RWPE1 (cell line): ENCODE measurements around the gene CEP70.

ENCODE experiments used
- CTCF ChIA-PET: fragments of 350-600 bp; sonication (Branson Sonifier 250); formaldehyde crosslinking; extraction: SDS; loops from one replicate; lab custom pipeline; 2021; lab: Yijun Ruan, JAX
- POLR2A ChIA-PET: fragments of 400-600 bp; formaldehyde crosslinking; extraction: SDS; loops from one replicate; lab custom pipeline; 2020; ENCODE audit warnings: antibody characterized with exemption; ENCODE audit not compliant: low non-redundant PET; lab: Yijun Ruan, JAX
- DNase-seq: peaks from one replicate; pipeline ENCODE4 v3.0.0; 2012; ENCODE audit warnings: low spot score
- H3K27ac ChIP-seq: fragments of 450-650 bp; 2 replicates; pipeline ENCODE4 v1.5.1; 2017
- CTCF ChIP-seq: fragments of 450-650 bp; conservative IDR thresholded peaks from 2 replicates; pipeline ENCODE4 v1.5.1; 2017; ENCODE audit warnings: low read depth, mild to moderate bottlenecking

CEP70 gene

GRCh38 chr3:138471481-138471880, 122.6 kb downstream of the CEP70 start:
- no peak overlapping the region for H3K27ac ChIP-seq
- ChIA-PET POLR2A (no interaction called here), CTCF (no interaction called here)
- no peak for TF ChIP-seq CTCF
- no peak for DNase-seq

GRCh38 chr3:138470687-138471086, 123.4 kb downstream of the CEP70 start:
- CTCF ChIA-PET = no interaction called here
- POLR2A ChIA-PET = no interaction called here
- H3K27ac ChIP-seq = no peak overlapping the region
- TF ChIP-seq CTCF = no peak
- no peak for DNase-seq

- no peak for DNase-seq
- ChIA-PET CTCF (interaction anchor here (0.5 kb wide), 1 partner anchor 467 kb away, joined by 4 read pairs; no protein-coding TSS in a partner anchor), POLR2A (no interaction called here)
- no peak for TF ChIP-seq CTCF
- H3K27ac ChIP-seq = no peak overlapping the region
These were observed 124.2 kb downstream of the CEP70 start for GRCh38 chr3:138469874-138470273.

- no peak for DNase-seq
- ChIA-PET POLR2A (no interaction called here), CTCF (no interaction called here)
- no peak for TF ChIP-seq CTCF
- no peak overlapping the region for H3K27ac ChIP-seq
These were observed 125.2 kb downstream of the CEP70 start for GRCh38 chr3:138468886-138469285.

GRCh38 chr3:138468451-138468850, 125.6 kb downstream of the CEP70 start:
- ChIA-PET POLR2A (no interaction called here), CTCF (no interaction called here)
- no peak for DNase-seq
- no peak for TF ChIP-seq CTCF
- no peak overlapping the region for H3K27ac ChIP-seq

GRCh38 chr3:138467931-138468330, 126.1 kb downstream of the CEP70 start:
- H3K27ac ChIP-seq = no peak overlapping the region
- no peak for TF ChIP-seq CTCF
- DNase-seq = no peak
- POLR2A ChIA-PET = no interaction called here
- CTCF ChIA-PET = interaction anchor here (1.0 kb wide), 1 partner anchor 11 kb away, joined by 4 read pairs; no protein-coding TSS in a partner anchor
